GM21786 (cell line): ENCODE results near the gene BAHCC1.

Experiments used
- ATAC-seq: cut with Tn5 transposase; IDR thresholded peaks from one replicate; pipeline ENCODE4 v1.9.1; 2021; ENCODE audit not compliant: unreplicated experiment

Gene BAHCC1

DNA sequence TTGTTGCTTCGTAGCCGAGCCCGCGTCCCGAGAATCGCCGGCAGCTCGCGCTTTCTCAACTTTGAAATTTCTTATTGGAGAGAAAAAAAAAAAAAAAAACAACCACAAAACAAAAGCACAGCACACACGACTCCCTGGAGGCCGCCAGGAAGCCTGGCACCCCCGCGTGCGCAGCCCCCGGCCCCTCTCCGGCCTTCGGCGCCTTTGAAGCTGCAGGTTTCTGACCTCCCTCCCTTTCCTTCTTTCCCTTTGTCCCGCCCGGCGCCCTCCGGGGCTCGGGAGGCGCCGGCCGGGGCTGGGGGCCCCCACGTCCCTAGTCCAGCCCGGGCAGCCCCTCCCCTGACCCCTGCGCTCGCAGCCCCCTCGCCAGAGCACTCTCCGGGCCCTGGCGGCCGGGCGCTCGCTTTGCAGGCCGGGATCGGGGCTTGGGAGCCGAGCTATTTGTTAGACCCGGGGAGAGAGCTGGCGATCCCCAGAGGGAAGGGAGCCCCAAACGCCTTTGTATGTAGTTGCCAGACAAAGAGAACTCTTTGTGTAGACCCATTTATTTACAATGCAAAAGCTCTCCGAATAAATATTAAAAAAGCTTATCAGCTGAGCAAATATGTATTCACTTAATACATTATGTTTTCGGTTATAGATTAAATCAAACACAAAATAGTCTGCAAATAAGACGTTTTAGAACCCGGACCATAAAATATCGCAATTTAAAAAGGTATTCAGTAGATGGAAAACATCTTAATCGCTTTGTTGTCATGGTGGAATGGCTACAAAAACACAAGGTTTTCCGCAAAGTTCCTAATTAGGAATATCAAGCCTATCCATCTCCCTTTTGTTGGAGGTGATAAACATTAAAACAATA, 2.3 kb downstream of the BAHCC1 start:
- ATAC-seq = no peak

DNA sequence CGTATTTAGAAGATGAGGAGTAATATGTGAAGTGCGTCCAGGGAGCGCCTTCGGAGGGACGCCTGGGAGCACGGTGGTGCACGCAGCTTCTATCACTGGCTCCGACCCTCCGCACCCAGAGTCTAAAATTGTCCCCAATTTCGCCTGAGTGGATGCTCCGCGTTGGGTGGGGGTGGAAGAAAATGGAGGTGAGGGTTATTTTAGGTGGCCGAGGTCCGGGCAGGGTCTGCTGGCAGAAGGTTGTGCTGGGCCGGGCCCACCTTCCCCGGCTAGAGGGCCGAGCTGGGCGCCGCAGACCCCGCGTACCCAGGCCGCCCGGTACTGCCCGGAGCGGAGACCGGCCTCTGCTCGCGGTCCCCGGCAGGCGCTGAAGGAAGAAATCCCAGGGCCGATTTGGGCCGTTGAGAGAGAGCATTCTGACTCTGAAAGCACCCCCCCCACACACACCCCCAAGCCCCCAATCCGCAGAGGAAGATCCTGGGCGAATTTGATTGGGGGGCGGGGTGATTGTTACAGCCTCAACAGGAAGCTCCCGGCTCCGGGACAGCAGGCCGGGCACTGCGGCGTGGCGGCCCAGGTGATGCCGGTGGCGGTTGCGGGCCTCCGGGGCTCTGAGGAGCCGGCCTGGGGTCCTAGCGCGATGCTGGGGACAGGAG, 3.0 kb downstream of the BAHCC1 start:
- ATAC-seq = no peak

DNA sequence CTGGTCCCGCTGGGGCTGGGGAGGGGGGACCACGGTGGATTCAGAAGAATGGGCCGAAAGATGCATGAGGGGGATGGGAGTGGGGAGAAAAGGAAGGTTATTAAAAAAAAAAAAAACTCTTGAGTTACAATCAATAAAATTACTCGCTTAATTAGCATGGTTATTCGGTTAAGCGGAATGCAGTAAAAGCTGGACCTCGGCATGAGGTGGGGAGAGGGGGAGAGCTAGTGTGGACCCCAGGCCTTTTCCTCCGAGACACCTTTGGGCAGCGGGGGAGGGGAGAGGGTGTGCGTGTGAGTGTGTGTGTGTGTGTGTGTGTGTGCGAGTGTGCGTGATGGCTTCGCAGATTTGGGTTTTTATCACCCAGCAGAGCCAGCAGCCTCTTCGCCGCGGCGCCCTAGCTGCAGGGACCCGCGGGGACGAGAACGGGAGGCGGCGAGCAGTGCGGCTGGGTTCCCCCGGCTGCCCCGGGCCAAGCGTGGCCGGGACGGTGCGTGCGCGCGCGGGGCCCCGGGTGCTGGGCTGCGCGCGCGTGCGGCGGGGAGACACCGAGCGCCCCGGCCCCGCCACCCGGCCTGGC, 3.7 kb downstream of the BAHCC1 start:
- no peak for ATAC-seq

DNA sequence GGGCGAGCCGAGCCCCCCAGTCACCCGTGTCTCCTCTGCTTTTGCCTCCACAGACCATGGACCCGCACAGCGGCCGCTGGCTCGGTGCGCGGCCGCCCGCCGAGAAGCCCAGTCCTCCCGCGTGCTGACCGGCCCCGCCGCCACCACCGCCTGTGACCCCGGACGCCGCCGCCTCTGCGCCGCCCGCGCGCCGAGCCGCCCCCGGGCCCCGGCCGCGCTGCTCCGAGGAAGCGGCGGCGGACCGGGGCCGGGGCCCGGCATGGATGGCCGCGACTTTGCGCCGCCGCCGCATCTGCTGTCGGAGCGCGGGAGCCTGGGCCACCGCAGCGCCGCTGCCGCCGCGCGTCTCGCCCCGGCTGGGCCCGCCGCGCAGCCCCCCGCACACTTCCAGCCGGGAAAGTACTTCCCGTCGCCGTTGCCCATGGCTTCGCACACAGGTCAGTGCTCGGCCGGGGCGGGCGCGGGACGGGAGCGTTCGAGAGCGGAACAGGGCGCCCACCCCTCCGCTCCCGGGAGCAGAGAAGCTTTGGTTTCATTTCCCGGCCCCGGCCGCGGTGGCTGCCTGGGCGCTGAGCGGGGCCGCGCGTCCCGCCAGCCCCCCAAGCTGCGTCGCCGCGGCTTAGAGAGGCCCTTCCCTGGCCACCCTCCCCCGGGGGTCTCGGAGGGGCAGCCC, 4.4 kb downstream of the BAHCC1 start:
- no peak for ATAC-seq

DNA sequence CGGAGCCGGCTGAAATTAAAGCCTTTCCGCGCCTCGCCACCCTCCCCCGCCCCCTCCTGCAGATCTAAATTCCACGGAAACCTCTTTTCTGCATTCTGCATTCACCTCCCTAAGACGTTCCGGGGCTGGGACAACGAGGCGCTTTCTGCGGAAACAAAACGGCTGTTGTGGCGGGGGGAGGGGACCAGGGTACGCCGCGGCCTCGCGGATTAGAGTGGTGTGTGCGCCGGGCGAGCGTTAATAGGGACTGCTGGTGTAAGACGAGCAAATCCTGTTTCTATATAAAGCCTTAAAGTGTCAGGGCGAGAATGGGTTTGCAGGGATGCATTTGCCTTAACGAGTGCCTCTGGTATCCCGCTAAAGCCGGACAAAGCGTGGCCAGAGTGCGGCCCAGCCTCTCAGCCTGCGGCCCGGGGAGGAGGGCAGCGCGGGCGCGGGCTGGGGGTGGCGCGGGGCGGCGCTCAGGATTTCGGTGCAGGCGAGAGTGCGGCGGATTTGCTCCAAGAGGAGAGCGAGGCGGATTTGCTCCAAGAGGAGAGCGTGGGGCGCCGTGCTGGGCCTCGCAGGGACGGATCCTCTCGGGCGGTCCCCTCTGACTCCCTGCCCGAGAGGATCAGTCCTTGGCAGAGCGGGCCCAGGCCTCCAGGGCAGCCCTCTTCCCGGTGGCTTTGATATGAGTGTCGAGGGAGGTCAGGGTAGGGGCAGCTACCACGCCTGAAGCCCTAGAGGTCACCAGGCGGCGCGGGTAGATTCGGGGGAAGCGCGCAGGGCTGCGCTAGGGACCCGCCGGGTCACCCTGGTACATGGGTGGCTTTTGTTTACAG, 5.1 kb downstream of the BAHCC1 start:
- ATAC-seq = no peak

DNA sequence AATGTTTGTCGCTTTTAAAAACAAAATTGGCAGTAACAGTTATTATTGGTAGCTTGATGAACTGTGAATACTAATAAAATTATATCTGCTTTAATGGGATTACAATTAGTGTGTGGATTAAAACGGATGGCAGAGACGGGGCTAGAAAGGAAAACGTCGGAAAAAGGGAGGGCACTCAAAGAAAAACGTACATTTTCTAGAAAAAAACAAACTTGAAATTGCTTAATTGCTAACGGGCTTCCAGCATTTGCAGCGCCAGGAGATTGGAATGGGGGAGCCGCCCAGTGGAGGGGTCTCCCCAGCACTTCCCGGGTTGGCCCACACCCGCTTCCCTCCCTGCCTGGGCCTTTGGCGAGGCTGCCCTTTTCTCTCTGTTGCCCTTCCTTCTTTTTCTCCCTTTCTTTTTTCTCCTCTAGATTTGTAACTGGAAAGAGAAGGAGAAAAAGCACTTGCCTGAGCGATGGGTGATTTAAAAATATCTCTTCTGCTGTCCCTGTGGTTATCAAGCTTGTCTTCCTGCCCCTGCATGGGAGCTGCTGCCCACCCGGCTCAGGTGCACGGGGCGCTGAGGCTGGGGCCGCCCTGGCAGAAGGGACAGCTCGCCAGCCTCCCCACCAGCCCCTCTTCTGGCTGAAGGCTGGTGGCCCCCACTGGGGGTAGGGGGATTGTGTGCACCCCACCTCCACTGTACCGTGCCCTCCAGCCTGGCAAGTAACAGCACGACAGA, 5.9 kb downstream of the BAHCC1 start:
- ATAC-seq = no peak

DNA sequence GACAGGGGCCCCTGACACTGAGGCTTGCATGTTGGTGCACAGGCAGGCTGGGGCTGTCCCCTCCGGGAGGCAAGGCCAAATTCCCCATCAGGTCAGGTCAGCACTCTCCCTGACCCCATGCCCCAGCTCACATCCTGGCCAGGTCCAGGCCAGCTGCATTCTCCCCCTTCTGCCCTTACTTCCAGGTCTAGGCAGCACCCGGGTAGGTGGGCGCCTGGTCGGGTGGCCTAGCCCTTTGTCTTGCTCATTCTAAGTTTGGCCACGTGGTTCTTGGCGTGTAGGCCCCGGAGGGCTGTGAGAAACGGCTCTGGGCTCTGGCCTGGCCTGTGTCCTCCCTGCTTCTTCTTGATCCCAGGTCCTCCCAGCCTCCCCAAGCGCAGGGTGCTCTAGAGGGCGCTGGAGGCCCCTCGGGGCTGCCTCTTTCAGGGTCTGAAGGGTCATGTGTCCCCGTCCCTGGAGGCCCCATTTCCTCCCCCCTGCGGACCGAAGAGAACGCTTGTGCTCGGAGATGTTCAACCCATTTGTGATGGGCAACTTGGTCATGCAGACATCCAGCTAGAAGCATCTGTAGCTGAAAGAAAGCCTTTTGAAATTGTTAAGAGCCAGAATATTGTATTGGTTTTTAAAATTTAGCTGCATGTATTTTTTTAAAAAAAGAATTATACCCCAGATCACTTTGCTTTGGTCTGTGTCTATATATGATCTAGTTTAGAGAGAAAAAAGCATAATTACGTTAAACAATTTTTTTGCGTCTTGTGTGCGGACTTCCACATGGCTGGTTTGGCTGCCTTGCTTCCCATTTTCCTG, 6.7 kb downstream of the BAHCC1 start:
- ATAC-seq = no peak

DNA sequence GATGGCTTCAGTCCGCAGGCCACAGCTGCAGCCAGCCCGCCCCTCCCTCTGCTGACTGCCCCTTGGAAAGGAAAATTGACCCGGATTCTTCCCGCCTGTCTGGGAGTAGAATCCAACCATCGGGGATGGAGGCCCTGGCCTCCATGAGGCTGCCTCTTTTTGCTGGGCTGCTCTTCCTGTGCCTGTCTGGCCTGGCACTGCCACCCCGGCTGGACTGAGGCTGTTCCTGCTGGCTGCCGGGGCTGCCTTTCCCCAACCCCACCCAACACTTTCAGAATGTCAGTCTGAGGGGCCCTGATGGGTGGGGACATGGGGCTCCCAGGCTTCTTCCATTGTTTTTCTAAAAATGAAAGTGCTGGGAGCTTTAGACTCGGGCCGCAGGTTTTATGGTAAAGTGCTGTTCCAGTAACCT, 7.3 kb downstream of the BAHCC1 start:
- no peak for ATAC-seq

DNA sequence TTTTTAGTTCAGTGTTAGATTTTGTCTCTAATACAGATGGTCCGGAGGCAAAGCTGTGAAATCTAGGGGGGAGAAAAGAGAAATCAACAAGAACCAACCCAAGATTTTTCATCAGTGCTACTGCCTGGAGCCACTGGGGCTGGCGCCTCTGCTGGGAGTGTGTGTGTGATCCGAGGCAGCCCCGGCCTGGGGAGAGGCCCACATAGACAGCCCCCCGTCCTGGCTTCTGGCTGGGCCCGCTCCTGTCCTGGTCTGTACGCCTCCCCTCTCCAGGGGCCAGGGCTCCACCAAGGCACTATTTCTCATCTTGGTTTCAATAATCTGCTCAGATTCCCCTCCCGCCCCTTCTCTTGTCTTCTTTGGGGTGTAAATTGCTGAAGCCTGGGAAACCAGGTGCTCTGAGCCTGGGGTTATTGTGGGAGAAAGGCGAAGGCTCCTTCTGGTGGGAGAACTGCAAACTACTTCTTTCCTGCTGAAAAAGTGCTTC, 7.8 kb downstream of the BAHCC1 start:
- ATAC-seq = no peak

DNA sequence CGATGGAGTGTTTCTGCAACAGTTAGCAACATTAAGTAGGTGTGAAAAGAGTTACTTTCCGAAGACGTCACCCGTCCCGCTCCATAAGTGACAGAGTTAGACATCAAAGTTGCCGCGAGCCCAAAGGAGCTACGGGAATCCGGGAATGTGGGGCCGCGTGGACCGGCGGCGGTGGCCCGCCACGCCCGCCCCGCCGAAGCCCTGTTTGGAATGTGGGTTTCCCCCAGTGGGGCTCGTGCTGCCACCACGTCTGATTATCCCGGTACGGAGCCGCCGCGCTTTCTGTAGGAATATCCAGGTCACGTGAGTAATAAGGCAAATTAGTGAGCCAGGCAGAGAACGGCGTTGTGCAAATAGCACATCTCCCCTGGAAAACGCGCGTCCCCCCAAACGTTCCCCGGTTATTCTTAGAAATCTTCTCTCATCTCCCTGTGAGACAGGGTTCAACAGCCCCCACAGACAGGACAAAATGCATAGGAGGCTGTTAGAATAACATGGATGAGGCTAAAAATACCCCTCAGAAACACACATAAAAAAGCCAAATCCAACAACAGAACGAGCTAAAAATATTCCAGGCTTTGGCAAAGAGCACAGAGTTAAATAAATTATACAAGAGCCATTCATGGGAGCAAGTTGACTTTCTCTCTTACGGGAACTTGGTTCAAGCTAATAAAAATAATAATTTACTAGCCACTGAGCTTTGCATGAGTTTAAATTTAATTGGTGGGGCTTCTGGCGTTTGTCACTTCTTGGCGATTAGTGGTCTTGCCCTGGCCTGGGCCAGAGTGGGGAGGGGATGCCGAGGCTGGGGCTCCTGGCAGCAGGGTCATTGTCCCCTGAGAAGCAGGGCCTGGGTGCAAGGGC, 8.6 kb downstream of the BAHCC1 start:
- ATAC-seq = no peak

DNA sequence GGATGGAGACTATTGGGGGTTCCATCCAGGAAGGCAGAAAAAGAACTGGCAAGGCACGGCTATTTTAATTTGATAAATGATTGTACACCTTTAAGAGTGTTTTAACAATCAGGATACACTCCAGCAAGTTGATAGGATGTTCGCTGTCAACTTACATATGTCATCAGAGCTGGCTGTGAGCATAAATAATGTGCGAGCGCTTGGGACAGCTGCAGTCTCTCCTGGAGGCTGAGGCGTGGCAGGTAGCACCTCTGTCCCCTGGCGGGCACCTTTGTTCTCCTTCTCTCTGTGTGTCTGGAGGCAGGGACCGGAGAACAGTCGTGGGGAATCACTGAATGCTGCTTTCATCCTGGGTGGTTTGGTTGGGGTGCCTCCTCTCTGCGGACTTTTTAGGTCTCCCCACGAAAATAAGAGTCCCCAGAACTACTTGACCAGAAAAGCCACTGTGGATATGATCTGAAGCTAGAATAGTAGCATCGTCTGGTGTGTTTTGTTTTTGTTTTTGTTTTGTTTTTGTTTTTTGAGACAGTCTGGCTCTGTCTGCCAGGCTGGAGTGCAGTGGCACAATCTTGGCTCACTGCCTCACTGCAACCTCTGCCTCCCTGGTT, 9.4 kb downstream of the BAHCC1 start:
- no peak for ATAC-seq

DNA sequence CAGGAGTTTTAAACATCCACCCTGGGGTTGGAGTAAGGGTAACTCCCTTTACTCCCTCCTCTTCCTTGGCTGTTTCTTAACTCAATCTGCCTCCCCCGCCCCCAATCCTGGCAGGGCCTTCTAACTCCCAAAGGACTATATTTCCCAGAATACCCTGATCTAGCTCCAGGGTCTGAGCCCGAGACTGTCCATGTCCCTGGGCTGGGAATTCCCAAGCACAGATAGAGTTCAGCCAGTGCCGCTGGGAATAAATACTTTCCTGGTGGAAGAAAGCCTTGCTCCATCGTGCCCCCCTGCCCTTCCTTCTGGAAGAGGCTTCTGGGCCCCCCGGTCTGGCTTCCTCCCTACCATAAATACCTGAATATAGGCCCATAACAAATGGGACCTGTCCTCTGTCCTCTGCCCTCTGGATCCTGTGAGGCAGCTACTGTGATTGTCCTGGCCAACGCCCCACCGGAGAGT, 10.2 kb downstream of the BAHCC1 start:
- no peak for ATAC-seq

DNA sequence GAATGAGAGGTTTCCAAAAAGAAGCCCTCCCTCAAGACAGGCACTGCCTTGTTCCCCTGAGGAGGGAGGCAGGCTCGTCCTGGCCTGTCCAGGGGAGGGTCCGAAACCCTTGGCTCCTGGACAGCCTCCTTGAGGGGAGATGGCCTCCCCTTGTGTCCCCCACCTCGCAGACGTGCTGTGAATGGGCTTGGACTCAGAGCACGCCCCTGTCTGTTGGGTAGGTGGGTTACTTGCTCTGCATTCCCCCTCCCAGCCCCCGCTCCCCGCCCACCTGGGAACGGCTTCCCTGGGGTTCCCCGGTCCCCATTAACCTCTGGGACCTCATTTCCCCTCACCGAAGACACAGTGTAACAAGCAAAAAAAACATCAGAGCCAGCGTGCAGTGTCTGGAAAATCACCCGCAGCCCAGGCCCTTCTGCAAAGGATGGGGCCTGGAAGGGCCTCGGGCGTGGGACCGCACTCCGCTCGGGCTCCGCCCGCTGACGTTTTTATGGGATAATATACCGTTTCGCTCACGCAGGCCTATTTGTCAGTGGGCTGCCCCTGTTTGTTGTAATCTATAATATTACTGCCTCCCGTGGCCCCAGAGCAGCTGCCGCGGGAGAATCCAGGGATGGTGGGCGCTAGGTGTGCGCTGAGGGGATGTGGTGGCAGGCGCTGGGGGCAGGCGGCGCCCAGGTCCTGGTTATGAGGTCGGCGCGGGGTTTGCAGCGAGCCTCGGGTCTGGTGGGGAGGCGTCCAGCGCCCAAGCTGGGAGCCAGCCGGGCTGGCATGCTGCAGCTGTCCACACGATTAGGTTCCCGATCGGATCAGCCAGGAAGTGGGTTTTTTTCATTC, 11.1 kb downstream of the BAHCC1 start:
- no peak for ATAC-seq

DNA sequence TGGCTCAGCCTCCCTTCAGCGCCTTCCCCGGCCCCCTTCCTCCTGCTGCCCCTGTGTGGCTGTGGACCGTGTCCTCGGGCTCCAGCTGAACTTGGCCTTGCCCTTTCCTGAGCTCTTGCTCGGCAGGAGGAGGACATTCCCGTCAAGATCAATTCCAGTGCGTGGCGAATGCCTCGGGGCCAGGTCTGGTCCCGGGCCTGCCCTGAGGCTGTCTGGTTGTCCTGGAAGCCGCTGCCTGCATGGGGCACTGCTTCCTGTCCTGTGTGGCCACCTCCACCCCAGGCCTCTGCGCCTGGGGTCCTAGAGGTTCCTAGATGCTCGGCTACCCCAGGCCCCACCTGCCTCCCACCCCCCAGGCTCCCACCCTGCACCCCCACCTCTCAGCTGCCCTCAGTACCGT, 12.8 kb downstream of the BAHCC1 start:
- no peak for ATAC-seq

DNA sequence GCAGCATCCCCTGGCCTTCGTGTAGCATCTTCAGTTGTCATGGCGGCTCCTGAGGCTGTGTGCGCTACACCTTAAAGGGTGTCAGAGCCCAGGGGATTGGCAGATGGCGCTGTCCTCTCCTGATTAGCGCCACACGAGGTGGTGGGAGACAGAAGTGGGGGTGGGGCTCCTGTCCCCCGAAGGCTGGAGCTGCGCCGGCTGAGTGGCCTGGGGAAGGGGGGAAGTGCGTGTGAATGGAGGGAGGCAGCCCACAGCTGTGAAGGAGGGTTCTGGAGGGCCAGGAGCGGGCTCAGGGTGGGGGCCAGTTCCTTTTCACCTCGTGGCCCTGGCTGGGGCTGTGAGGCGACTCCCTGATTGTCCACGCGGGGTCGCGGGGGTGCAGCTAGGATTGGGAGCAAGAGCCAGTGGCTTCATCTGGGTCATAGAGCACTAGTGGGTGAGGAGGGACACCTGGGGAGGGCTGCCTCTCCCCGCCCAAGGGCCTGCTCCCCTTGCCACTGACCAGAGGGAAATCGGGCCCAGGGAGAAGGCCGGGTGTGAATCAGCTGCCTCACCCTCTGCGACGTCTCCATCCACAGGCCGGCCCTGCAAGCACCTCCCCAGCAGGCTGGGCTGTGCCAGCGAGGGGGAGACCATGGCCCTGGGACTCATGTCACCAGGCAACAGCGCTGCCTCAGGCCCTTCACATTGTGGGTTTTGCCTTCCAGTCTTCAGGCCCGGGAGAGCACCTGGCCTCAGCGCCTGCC, 14.1 kb downstream of the BAHCC1 start:
- no peak for ATAC-seq

DNA sequence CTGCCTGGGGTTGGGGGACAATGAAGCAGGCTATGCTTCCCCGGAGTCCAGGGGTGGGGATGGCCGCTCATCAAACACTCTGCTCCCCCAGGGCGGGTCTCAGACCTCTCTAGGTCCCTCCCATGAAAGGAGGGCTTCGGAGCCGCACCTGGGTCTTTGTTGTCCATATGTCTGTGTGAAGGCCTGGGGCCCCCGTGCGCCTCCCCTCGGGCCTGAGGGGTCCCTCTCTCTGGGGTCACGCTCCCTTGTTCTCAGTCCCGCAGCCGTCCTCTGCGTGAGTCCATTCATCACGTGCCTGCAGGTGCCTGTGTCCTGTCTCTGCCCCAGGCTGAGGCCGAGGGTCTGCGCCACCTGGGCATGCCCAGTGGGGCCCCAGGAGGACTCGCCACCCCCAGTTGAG, 15.6 kb downstream of the BAHCC1 start:
- ATAC-seq = no peak
